SK-N-SH (cell line): ENCODE measurements around the gene ZNF286A. TPM values are rescaled to one million over a fixed set of nuclear protein-coding genes. Genes with fewer than 3 reads are reported as not detected.

Source experiments
- CTCF ChIA-PET: fragments of 300-600, 350-600 bp; formaldehyde crosslinking; extraction: SDS; loops from one replicate; lab custom pipeline; 2021; lab: Yijun Ruan, JAX
- POLR2A ChIA-PET: fragments of 350-600 bp; sonication (Branson Sonifier 250); formaldehyde crosslinking; extraction: SDS; loops from one replicate; lab custom pipeline; 2020; ENCODE audit warnings: antibody characterized with exemption, inconsistent platforms; lab: Yijun Ruan, JAX
- DNase-seq: peaks from one replicate; pipeline ENCODE4 v3.0.0; 2012
- H2AFZ ChIP-seq: fragments of 200-600 bp; sonication (generic); 2 replicates; pipeline ENCODE4 v1.8.1; 2016; ENCODE audit warnings: antibody characterized with exemption, mild to moderate bottlenecking, low read depth
- H3F3A ChIP-seq: fragments of 200-600 bp; sonication (generic); replicated peaks from 2 replicates; pipeline ENCODE3; 2016; ENCODE audit warnings: antibody characterized with exemption, mild to moderate bottlenecking; ENCODE audit not compliant: insufficient read depth
- H3K27ac ChIP-seq, 2 experiments: fragments of 200-500 bp in 1 of 2; fragments of 200-600 bp in 1 of 2; sonication (Bioruptor generic) in 1 of 2; sonication (generic), shearing (Covaris generic) in 1 of 2; 2 replicates each; pipeline versions ENCODE4 v1.5.1 to v1.6.1; 2014 to 2016; ENCODE audit warnings: low read depth in 2 of 2, inconsistent platforms in 1 of 2, low read length in 1 of 2, mild to moderate bottlenecking in 1 of 2, mixed read lengths in 1 of 2
- H3K27me3 ChIP-seq: fragments of 200-600 bp; sonication (generic), shearing (Covaris generic); 2 replicates; pipeline ENCODE4 v1.6.1; 2016; ENCODE audit warnings: mixed run types; ENCODE audit not compliant: insufficient read depth
- H3K36me3 ChIP-seq, 2 experiments: fragments of 200-500 bp in 1 of 2; fragments of 200-600 bp in 1 of 2; sonication (Bioruptor generic) in 1 of 2; sonication (generic) in 1 of 2; replicated peaks in 1 of 2; 2 replicates each; pipeline versions ENCODE3 to v1.5.1; 2014 to 2016; ENCODE audit warnings: low read length in 1 of 2, mild to moderate bottlenecking in 1 of 2; ENCODE audit not compliant: insufficient read depth in 2 of 2, control insufficient read depth in 1 of 2
- H3K4me1 ChIP-seq, 2 experiments: fragments of 200-500 bp in 1 of 2; fragments of 200-600 bp in 1 of 2; sonication (Bioruptor generic) in 1 of 2; sonication (generic), shearing (Covaris generic) in 1 of 2; 2 replicates each; pipeline versions ENCODE4 v1.5.1 to v1.6.1; 2014 to 2016; ENCODE audit warnings: low read depth in 1 of 2, low read length in 1 of 2, mixed run types in 1 of 2; ENCODE audit not compliant: insufficient read depth in 2 of 2, control insufficient read depth in 1 of 2
- H3K4me2 ChIP-seq: fragments of 200-600 bp; sonication (generic), shearing (Covaris generic); 2 replicates; pipeline ENCODE4 v1.6.1; 2017; ENCODE audit warnings: mixed run types
- H3K4me3 ChIP-seq, 2 experiments: fragments of 200-500 bp in 1 of 2; fragments of 200-600 bp in 1 of 2; sonication (Bioruptor generic) in 1 of 2; sonication (generic), shearing (Covaris generic) in 1 of 2; 2 replicates each; pipeline versions ENCODE4 v1.5.1 to v1.8.1; 2014 to 2016; ENCODE audit warnings: low read depth in 2 of 2, inconsistent platforms in 1 of 2, low read length in 1 of 2, mild to moderate bottlenecking in 1 of 2, mixed read lengths in 1 of 2, moderate library complexity in 1 of 2
- H3K79me2 ChIP-seq: fragments of 200-600 bp; sonication (generic); 2 replicates; pipeline ENCODE4 v1.8.1; 2017; ENCODE audit warnings: mild to moderate bottlenecking; ENCODE audit not compliant: insufficient read depth
- H3K9ac ChIP-seq: fragments of 200-600 bp; sonication (generic); 2 replicates; pipeline ENCODE4 v1.6.1; 2017; ENCODE audit warnings: mixed run types
- H3K9me2 ChIP-seq: fragments of 200-600 bp; sonication (generic); 2 replicates; pipeline ENCODE4 v1.6.1; 2017; ENCODE audit warnings: mixed run types
- H3K9me3 ChIP-seq: fragments of 200-600 bp; sonication (generic); 2 replicates; pipeline ENCODE4 v1.6.1; 2017; ENCODE audit warnings: mixed run types, mild to moderate bottlenecking, moderate library complexity
- H4K20me1 ChIP-seq: fragments of 200-600 bp; sonication (generic); 2 replicates; pipeline ENCODE4 v1.6.1; 2017; ENCODE audit warnings: mild to moderate bottlenecking, mixed run types; ENCODE audit not compliant: insufficient read depth
- ELF1 ChIP-seq: IDR thresholded peaks from 2 replicates; pipeline ENCODE4 v1.4.0; 2012
- FOSL2 ChIP-seq: IDR thresholded peaks from 2 replicates; pipeline ENCODE4 v1.4.0; 2012; ENCODE audit warnings: low read depth, mild to moderate bottlenecking, moderate library complexity, borderline replicate concordance
- FOXJ3 ChIP-seq: sonication (generic); formaldehyde crosslinking; IDR thresholded peaks from 2 replicates; pipeline ENCODE4 v1.5.1; 2020; ENCODE audit warnings: mild to moderate bottlenecking, missing genetic modification reagents
- FOXM1 ChIP-seq: IDR thresholded peaks from 2 replicates; pipeline ENCODE4 v1.4.0; 2012; ENCODE audit warnings: low read depth, mild to moderate bottlenecking
- GABPA ChIP-seq: IDR thresholded peaks from 2 replicates; pipeline ENCODE4 v1.4.0; 2012; ENCODE audit warnings: low read depth, mild to moderate bottlenecking
- IRF3 ChIP-seq: fragments of 150-350 bp; IDR thresholded peaks from 2 replicates; pipeline ENCODE4 v1.6.1; 2016; ENCODE audit warnings: mild to moderate bottlenecking, low read depth, low read length
- JUND ChIP-seq: IDR thresholded peaks from 2 replicates; pipeline ENCODE4 v1.4.0; 2012
- MAX ChIP-seq: IDR thresholded peaks from 2 replicates; pipeline ENCODE4 v1.4.0; 2012; ENCODE audit warnings: low read depth
- MEF2A ChIP-seq: IDR thresholded peaks from 2 replicates; pipeline ENCODE4 v1.4.0; 2012; ENCODE audit warnings: low read depth, borderline replicate concordance
- MXI1 ChIP-seq: IDR thresholded peaks from 2 replicates; pipeline ENCODE4 v1.6.1; 2012; ENCODE audit warnings: mild to moderate bottlenecking, low read depth, low read length, improper control_type of control experiment
- NFIC ChIP-seq: IDR thresholded peaks from 2 replicates; pipeline ENCODE4 v1.4.0; 2012; ENCODE audit warnings: borderline replicate concordance
- NRF1 ChIP-seq: IDR thresholded peaks from 2 replicates; pipeline ENCODE4 v1.6.1; 2012; ENCODE audit warnings: low read depth, mild to moderate bottlenecking, low read length
- POLR2AphosphoS5 ChIP-seq: IDR thresholded peaks from 2 replicates; pipeline ENCODE4 v1.6.1; 2012; ENCODE audit warnings: low read depth, low read length
- RAD21 ChIP-seq: IDR thresholded peaks from 2 replicates; pipeline ENCODE4 v1.6.1; 2012; ENCODE audit warnings: mild to moderate bottlenecking, low read length
- RCOR1 ChIP-seq: fragments of 150-350 bp; IDR thresholded peaks from 2 replicates; pipeline ENCODE4 v1.6.1; 2017; ENCODE audit warnings: antibody characterized with exemption, low read length
- RFX5 ChIP-seq: IDR thresholded peaks from 2 replicates; pipeline ENCODE4 v1.6.1; 2012; ENCODE audit warnings: mild to moderate bottlenecking, improper control_type of control experiment, low read length
- SIN3A ChIP-seq: IDR thresholded peaks from 2 replicates; pipeline ENCODE4 v1.6.1; 2012; ENCODE audit warnings: low read depth, mild to moderate bottlenecking, low read length, moderate library complexity, borderline replicate concordance
- TAF1 ChIP-seq: IDR thresholded peaks from 2 replicates; pipeline ENCODE4 v1.6.1; 2012; ENCODE audit warnings: low read depth, mild to moderate bottlenecking, low read length, moderate library complexity, borderline replicate concordance
- TCF12 ChIP-seq: IDR thresholded peaks from 2 replicates; pipeline ENCODE4 v1.4.0; 2012
- TEAD4 ChIP-seq: IDR thresholded peaks from 2 replicates; pipeline ENCODE4 v1.4.0; 2012; ENCODE audit warnings: mild to moderate bottlenecking, borderline replicate concordance; ENCODE audit not compliant: insufficient read depth
- USF1 ChIP-seq: IDR thresholded peaks from 2 replicates; pipeline ENCODE4 v1.4.0; 2012; ENCODE audit warnings: low read depth, borderline replicate concordance
- YY1 ChIP-seq: IDR thresholded peaks from 2 replicates; pipeline ENCODE4 v1.4.0; 2012; ENCODE audit warnings: low read depth, mild to moderate bottlenecking
- ZBTB33 ChIP-seq: IDR thresholded peaks from 2 replicates; pipeline ENCODE4 v1.4.0; 2012; ENCODE audit warnings: low read depth, borderline replicate concordance
- WGBS: methylation state at CpG from one replicate; pipeline ENCODE4 v1.1.6; 2017; ENCODE audit warnings: low lambda C conversion rate; 5-methylcytosine and 5-hydroxymethylcytosine counted together
- polyA plus RNA-seq, 3 experiments: library from polyadenylated mRNA; depleted of rRNA; stranded (reverse); fragments of >200 nt; gene quantifications; 2 replicates each; pipeline ENCODE4 v1.2.3, GENCODE V29; 2012

Gene ZNF286A
- polyA plus RNA-seq, 1 of the 3 experiments (the other 2 are of a cell fraction) = 16.5 TPM

- Histone ChIP-seq H4K20me1 (no peaks in the 10 kb centered on the region), H3K4me1 (peaks cover 20 to 28% of the 10 kb centered on the region in 2 experiments), H3K9me3 (no peaks in the 10 kb centered on the region), H3K4me3 (peak overlapping the region; percentile 46 to 85), H3K79me2 (peaks cover 30% of the 10 kb centered on the region; the same call in 1 of the 2 replicates), H3K9me2 (no peaks in the 10 kb centered on the region), H3K27ac (peak overlapping the region; percentile 62 to 87), H3K36me3 (no peaks in the 10 kb centered on the region), H2AFZ (peak overlapping the region; percentile 66), H3K27me3 (no peaks in the 10 kb centered on the region), H3K9ac (peak overlapping the region; percentile 68), H3K4me2 (peak overlapping the region; percentile 91), H3F3A (peaks cover 4% of the 10 kb centered on the region)
- WGBS = 16% methylated on average over 9 of the region's 14 CpGs
- ChIA-PET POLR2A (interaction anchor here (0.5 to 1.6 kb wide), 3 partner anchors 11 to 1833 kb away, joined by 3 to 5 read pairs (median 3); no protein-coding TSS in a partner anchor), CTCF (interaction anchor here (0.6 to 1.4 kb wide), 2 partner anchors 148 to 408 kb away, joined by 3 to 4 read pairs; no protein-coding TSS in a partner anchor)
- no peak for TF ChIP-seq FOXM1
- no peak for TF ChIP-seq TEAD4
- no peak for TF ChIP-seq ZBTB33
- no peak for TF ChIP-seq GABPA
- DNase-seq = peak; percentile 51
Observed at GRCh38 chr17:15650741-15651582, 48.6 kb upstream of the ZNF286A start.

GRCh38 chr17:15651583-15652110, 47.9 kb upstream of the ZNF286A start:
- Histone ChIP-seq H3K4me1 (peaks cover 19 to 28% of the 10 kb centered on the region in 2 experiments), H3K4me2 (peak overlapping the region; percentile 91), H4K20me1 (no peaks in the 10 kb centered on the region), H3F3A (peaks cover 4% of the 10 kb centered on the region), H2AFZ (peak overlapping the region; percentile 66), H3K36me3 (no peaks in the 10 kb centered on the region), H3K27me3 (no peaks in the 10 kb centered on the region), H3K9ac (peak overlapping the region; percentile 68), H3K4me3 (peak overlapping the region; percentile 46 to 85), H3K9me2 (no peaks in the 10 kb centered on the region), H3K27ac (peak overlapping the region; percentile 62 to 87), H3K79me2 (peaks cover 30% of the 10 kb centered on the region; the same call in 1 of the 2 replicates), H3K9me3 (no peaks in the 10 kb centered on the region)
- WGBS = 0% methylated on average over 8 of the region's 8 CpGs
- peak; percentile 85 for DNase-seq
- ChIA-PET CTCF (interaction anchor here (0.6 kb wide), 1 partner anchor 408 kb away, joined by 3 read pairs; no protein-coding TSS in a partner anchor), POLR2A (interaction anchor here (0.5 to 1.6 kb wide), 3 partner anchors 11 to 1832 kb away, joined by 3 to 5 read pairs (median 3); no protein-coding TSS in a partner anchor)
- TF ChIP-seq TCF12 (peak; percentile 78), JUND (peak; percentile 15; the same call in 1 of the 2 replicates), RFX5 (no peak), YY1 (no peak), TEAD4 (no peak), NFIC (peak; percentile 93), MAX (peak; percentile 75; the same call in 1 of the 2 replicates), SIN3A (peak; percentile 91; the same call in 1 of the 2 replicates), POLR2AphosphoS5 (peak; percentile 64; the same call in 1 of the 2 replicates), TAF1 (peak; percentile 34; the same call in 1 of the 2 replicates), NRF1 (no peak), USF1 (peak; percentile 87), IRF3 (0 out of 2 replicates have a peak, but pooled peaks have one; percentile 12), RCOR1 (peak; percentile 50; the same call in 1 of the 2 replicates), MEF2A (no peak), MXI1 (peak; percentile 91), FOXJ3 (peak; percentile 52; the same call in 1 of the 2 replicates), RAD21 (peak; percentile 39), FOSL2 (peak; percentile 58), ELF1 (no peak)
